Measurements from ENCODE around the gene VPS52. TPM values are rescaled to one million over a fixed set of nuclear protein-coding genes. Genes with fewer than 3 reads are reported as not detected.

Gene VPS52
- total and polyA plus RNA-seq, 9 of the 15 experiments (the other 6 are each of a cell fraction or from before 2014, with no cell fraction given), result 24.4 to 103 (median 40.2) TPM

GRCh38 chr6:33205191-33206026, 66.3 kb downstream of the VPS52 start (continued):
- no peak for TF ChIP-seq GMEB1 (CRISPR knock-in tag; IDR thresholded peaks at IDR 0.05)
- TF ChIP-seq, protein P1, sequence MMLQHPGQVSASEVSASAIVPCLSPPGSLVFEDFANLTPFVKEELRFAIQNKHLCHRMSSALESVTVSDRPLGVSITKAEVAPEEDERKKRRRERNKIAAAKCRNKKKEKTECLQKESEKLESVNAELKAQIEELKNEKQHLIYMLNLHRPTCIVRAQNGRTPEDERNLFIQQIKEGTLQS (IDR thresholded peaks at IDR 0.05), result peak; percentile 85
- TF ChIP-seq, protein P1 (CRISPR knock-in tag; conservative IDR thresholded peaks at IDR 0.05), result peak; percentile 14; the same call in 1 of the 2 replicates
- TF ChIP-seq MYC (IDR thresholded peaks at IDR 0.05; ENCODE audit: low read depth, low read length), result 0 out of 2 replicates have a peak, but pooled peaks have one; percentile 37
- no peak for TF ChIP-seq MYC (CRISPR knock-in tag; IDR thresholded peaks at IDR 0.05; ENCODE audit: borderline replicate concordance, low read depth)
- TF ChIP-seq MEF2A (IDR thresholded peaks at IDR 0.05; ENCODE audit: control insufficient read depth, low read depth, low read length), result no peak
- no peak for TF ChIP-seq FUS (optimal IDR thresholded peaks at IDR 0.05; ENCODE audit: low read depth, low read length)
- 0 out of 2 replicates have a peak, but pooled peaks have one; percentile 56 for TF ChIP-seq FOXJ2 (tag; IDR thresholded peaks at IDR 0.05)
- TF ChIP-seq TRIM28 (IDR thresholded peaks at IDR 0.05), result 0 out of 2 replicates have a peak, but pooled peaks have one; percentile 39
- no peak for TF ChIP-seq MCM2 (IDR thresholded peaks at IDR 0.05; ENCODE audit: low read depth)
- TF ChIP-seq YY1 (IDR thresholded peaks at IDR 0.05; ENCODE audit: borderline replicate concordance in 1 of 3, control insufficient read depth in 1 of 3, extremely low read depth in 1 of 3, insufficient read depth in 3 of 3, insufficient read length in 1 of 3, insufficient replicate concordance in 2 of 3, low read depth in 1 of 3, low read length in 2 of 3), result peak in 1 of 3 experiments; percentile 6
- TF ChIP-seq, protein P2, sequence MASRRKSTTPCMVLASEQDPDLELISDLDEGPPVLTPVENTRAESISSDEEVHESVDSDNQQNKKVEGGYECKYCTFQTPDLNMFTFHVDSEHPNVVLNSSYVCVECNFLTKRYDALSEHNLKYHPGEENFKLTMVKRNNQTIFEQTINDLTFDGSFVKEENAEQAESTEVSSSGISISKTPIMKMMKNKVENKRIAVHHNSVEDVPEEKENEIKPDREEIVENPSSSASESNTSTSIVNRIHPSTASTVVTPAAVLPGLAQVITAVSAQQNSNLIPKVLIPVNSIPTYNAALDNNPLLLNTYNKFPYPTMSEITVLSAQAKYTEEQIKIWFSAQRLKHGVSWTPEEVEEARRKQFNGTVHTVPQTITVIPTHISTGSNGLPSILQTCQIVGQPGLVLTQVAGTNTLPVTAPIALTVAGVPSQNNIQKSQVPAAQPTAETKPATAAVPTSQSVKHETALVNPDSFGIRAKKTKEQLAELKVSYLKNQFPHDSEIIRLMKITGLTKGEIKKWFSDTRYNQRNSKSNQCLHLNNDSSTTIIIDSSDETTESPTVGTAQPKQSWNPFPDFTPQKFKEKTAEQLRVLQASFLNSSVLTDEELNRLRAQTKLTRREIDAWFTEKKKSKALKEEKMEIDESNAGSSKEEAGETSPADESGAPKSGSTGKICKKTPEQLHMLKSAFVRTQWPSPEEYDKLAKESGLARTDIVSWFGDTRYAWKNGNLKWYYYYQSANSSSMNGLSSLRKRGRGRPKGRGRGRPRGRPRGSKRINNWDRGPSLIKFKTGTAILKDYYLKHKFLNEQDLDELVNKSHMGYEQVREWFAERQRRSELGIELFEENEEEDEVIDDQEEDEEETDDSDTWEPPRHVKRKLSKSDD (conservative IDR thresholded peaks at IDR 0.05; ENCODE audit: low read length), result no peak
- no peak for TF ChIP-seq ESRRB (CRISPR knock-in tag; IDR thresholded peaks at IDR 0.05; ENCODE audit: borderline replicate concordance)
- no peak for TF ChIP-seq ID3 (CRISPR knock-in tag; IDR thresholded peaks at IDR 0.05)
- TF ChIP-seq ID3 (tag; IDR thresholded peaks at IDR 0.05), result peak; percentile 19; the same call in 1 of the 2 replicates
- no peak for TF ChIP-seq ETV5 (CRISPR knock-in tag; IDR thresholded peaks at IDR 0.05; ENCODE audit: low read depth)
- 0 out of 2 replicates have a peak, but pooled peaks have one; percentile 20 for TF ChIP-seq C11orf30 (IDR thresholded peaks at IDR 0.05; ENCODE audit: low read depth)
- TF ChIP-seq MIER1 (IDR thresholded peaks at IDR 0.05; ENCODE audit: low read depth), result 0 out of 2 replicates have a peak, but pooled peaks have one; percentile 40
